Femur (tissue), 1 donor: ENCODE data around the gene SLAMF8.

Source experiments
- DNase-seq: peaks from one replicate; pipeline ENCODE4 v3.0.0-alpha.2; 2017

Gene SLAMF8

GRCh38 chr1:159821171-159821867 is 5.4 kb upstream of the SLAMF8 start:
- DNase-seq = no peak

GRCh38 chr1:159823406-159823805 is 3.3 kb upstream of the SLAMF8 start:
- no peak for DNase-seq

GRCh38 chr1:159825564-159825963 is 1.1 kb upstream of the SLAMF8 start:
- no peak for DNase-seq

- no peak for DNase-seq
Observed at GRCh38 chr1:159827102-159827490, 423 bp downstream of the SLAMF8 start.

- no peak for DNase-seq
Observed at GRCh38 chr1:159827549-159827948, 876 bp downstream of the SLAMF8 start.

- no peak for DNase-seq
Observed at GRCh38 chr1:159828176-159828575, 1.5 kb downstream of the SLAMF8 start.

- DNase-seq = no peak
Observed at GRCh38 chr1:159828581-159829272, 2.1 kb downstream of the SLAMF8 start.

- peak; percentile 30 for DNase-seq
Observed at GRCh38 chr1:159829273-159829634, 2.6 kb downstream of the SLAMF8 start.

- peak; percentile 63 for DNase-seq
Observed at GRCh38 chr1:159829822-159830465, 3.3 kb downstream of the SLAMF8 start.

GRCh38 chr1:159830722-159831121 is 4.0 kb downstream of the SLAMF8 start:
- DNase-seq = no peak

- DNase-seq = peak; percentile 26
Observed at GRCh38 chr1:159831412-159832141, 4.9 kb downstream of the SLAMF8 start.

- DNase-seq = no peak
Observed at GRCh38 chr1:159832309-159832708, 5.6 kb downstream of the SLAMF8 start.

GRCh38 chr1:159835356-159835755 is 8.7 kb downstream of the SLAMF8 start:
- DNase-seq = no peak

- no peak for DNase-seq
Observed at GRCh38 chr1:159835862-159836525, 9.3 kb downstream of the SLAMF8 start.

GRCh38 chr1:159838715-159839114 is 12.0 kb downstream of the SLAMF8 start:
- DNase-seq = no peak

- DNase-seq = no peak
Observed at GRCh38 chr1:159839116-159839849, 12.6 kb downstream of the SLAMF8 start.

- DNase-seq = no peak
Observed at GRCh38 chr1:159841749-159842148, 15.1 kb downstream of the SLAMF8 start.

GRCh38 chr1:159843459-159843858 is 16.8 kb downstream of the SLAMF8 start:
- no peak for DNase-seq

- DNase-seq = no peak
Observed at GRCh38 chr1:159845751-159846629, 19.3 kb downstream of the SLAMF8 start.

GRCh38 chr1:159847231-159847630 is 20.6 kb downstream of the SLAMF8 start:
- no peak for DNase-seq

GRCh38 chr1:159848326-159848725 is 21.7 kb downstream of the SLAMF8 start:
- no peak for DNase-seq
